ENCODE data around the gene CEMIP.

The CEMIP gene

GRCh38 chr15:80822676-80823075, 43.5 kb downstream of the CEMIP start:
- DNase-seq (ENCODE audit: low read depth), result no peak

- no peak for DNase-seq (ENCODE audit: low read depth)
These were observed 44.0 kb downstream of the CEMIP start for GRCh38 chr15:80823120-80823519.

GRCh38 chr15:80823995-80824394, 44.8 kb downstream of the CEMIP start:
- DNase-seq (ENCODE audit: low read depth), result no peak

- DNase-seq (ENCODE audit: low read depth), result no peak
These were observed 46.3 kb downstream of the CEMIP start for GRCh38 chr15:80825361-80826030.

- no peak for DNase-seq (ENCODE audit: low read depth)
These were observed 49.6 kb downstream of the CEMIP start for GRCh38 chr15:80828796-80829195.

GRCh38 chr15:80830677-80831076, 51.5 kb downstream of the CEMIP start:
- no peak for DNase-seq (ENCODE audit: low read depth)

- DNase-seq (ENCODE audit: low read depth), result no peak
These were observed 52.0 kb downstream of the CEMIP start for GRCh38 chr15:80831192-80831591.

- DNase-seq (ENCODE audit: low read depth), result no peak
These were observed 52.5 kb downstream of the CEMIP start for GRCh38 chr15:80831606-80832224.

- no peak for DNase-seq (ENCODE audit: low read depth)
These were observed 53.5 kb downstream of the CEMIP start for GRCh38 chr15:80832686-80833085.

- DNase-seq (ENCODE audit: low read depth), result no peak
These were observed 55.2 kb downstream of the CEMIP start for GRCh38 chr15:80834402-80834801.

- no peak for DNase-seq (ENCODE audit: low read depth)
These were observed 55.7 kb downstream of the CEMIP start for GRCh38 chr15:80834906-80835305.

- DNase-seq (ENCODE audit: low read depth), result no peak
These were observed 56.2 kb downstream of the CEMIP start for GRCh38 chr15:80835336-80835735.

GRCh38 chr15:80836223-80836622, 57.1 kb downstream of the CEMIP start:
- no peak for DNase-seq (ENCODE audit: low read depth)

GRCh38 chr15:80837006-80837405, 57.8 kb downstream of the CEMIP start:
- no peak for DNase-seq (ENCODE audit: low read depth)

GRCh38 chr15:80838012-80838411, 58.8 kb downstream of the CEMIP start:
- DNase-seq (ENCODE audit: low read depth), result no peak

- DNase-seq (ENCODE audit: low read depth), result no peak
These were observed 59.5 kb downstream of the CEMIP start for GRCh38 chr15:80838666-80839065.

- DNase-seq (ENCODE audit: low read depth), result no peak
These were observed 60.6 kb downstream of the CEMIP start for GRCh38 chr15:80839764-80840130.

GRCh38 chr15:80840182-80841130, 61.3 kb downstream of the CEMIP start:
- DNase-seq (ENCODE audit: low read depth), result no peak

GRCh38 chr15:80841541-80841940, 62.4 kb downstream of the CEMIP start:
- no peak for DNase-seq (ENCODE audit: low read depth)

- no peak for DNase-seq (ENCODE audit: low read depth)
These were observed 65.0 kb downstream of the CEMIP start for GRCh38 chr15:80844011-80844732.

- no peak for DNase-seq (ENCODE audit: low read depth)
These were observed 67.1 kb downstream of the CEMIP start for GRCh38 chr15:80846031-80846815.

Measured in activated T-cell treated with anti-CD3 and anti-CD28 coated beads for 1 hour (primary cell).